GM12873 (cell line): ENCODE measurements around the gene AUTS2.

Experiments
- CTCF ChIP-seq: IDR thresholded peaks from 2 replicates; pipeline ENCODE4 v1.5.1; 2012; ENCODE audit warnings: low read depth, mild to moderate bottlenecking, moderate library complexity, low read length, control low read depth; ENCODE audit not compliant: insufficient read depth; ENCODE audit errors: missing control alignments

Gene AUTS2

GRCh38 chr7:69638674-69639073 lies 40.4 kb downstream of the AUTS2 start:
- TF ChIP-seq CTCF = no peak

- no peak for TF ChIP-seq CTCF
Measured at GRCh38 chr7:69640216-69640615, 41.9 kb downstream of the AUTS2 start.

GRCh38 chr7:69640925-69641594 lies 42.8 kb downstream of the AUTS2 start:
- no peak for TF ChIP-seq CTCF

- no peak for TF ChIP-seq CTCF
Measured at GRCh38 chr7:69643265-69643664, 45.0 kb downstream of the AUTS2 start.

GRCh38 chr7:69643708-69644445 lies 45.6 kb downstream of the AUTS2 start:
- TF ChIP-seq CTCF = no peak

- no peak for TF ChIP-seq CTCF
Measured at GRCh38 chr7:69645683-69646082, 47.4 kb downstream of the AUTS2 start.

- TF ChIP-seq CTCF = no peak
Measured at GRCh38 chr7:69651101-69651590, 52.9 kb downstream of the AUTS2 start.
